ENCODE results near the gene CERT1. TPM values are rescaled to one million over a fixed set of nuclear protein-coding genes. Genes with fewer than 3 reads are reported as not detected.

CERT1 gene
- total and polyA plus RNA-seq, 4 donors = 16.1 to 86.2 (median 46.1) TPM

- Histone ChIP-seq H3K4me3 (no peak overlapping the region), H3K9ac (ENCODE audit: insufficient read depth in 1 of 2, low read length in 2 of 2) (no peak overlapping the region), H3K27me3 (ENCODE audit: control insufficient read depth in 3 of 3, insufficient read depth in 3 of 3, low read length in 2 of 3) (no peaks in the 10 kb centered on the region), H3K36me3 (ENCODE audit: control insufficient read depth in 4 of 4, insufficient read depth in 4 of 4, low read length in 4 of 4) (peaks cover 0 to 8% (median 4%) of the 10 kb centered on the region in 4 donors), H3K9me3 (ENCODE audit: control insufficient read depth in 4 of 4, insufficient read depth in 3 of 4, low read length in 3 of 4) (peaks cover 0 to 9% (median 0%) of the 10 kb centered on the region in 4 donors), H3K4me1 (ENCODE audit: control insufficient read depth in 5 of 5, insufficient read depth in 5 of 5, low read length in 5 of 5) (peaks cover 0 to 10% (median 0%) of the 10 kb centered on the region in 5 donors), H3K27ac (ENCODE audit: low read depth in 1 of 2, low read length in 1 of 2) (no peak overlapping the region)
- no peak for TF ChIP-seq CTCF (IDR thresholded peaks at IDR 0.05; ENCODE audit: control extremely low read depth, extremely low read depth)
- ATAC-seq (ENCODE audit: insufficient read depth, low FRiP score) = no peak
- DNase-seq = no peak
- WGBS, 2 donors = 47 to 63% methylated on average over 1 of the region's 1 CpG
These were observed 26.8 kb upstream of the CERT1 start for GRCh38 chr5:75538211-75538610.

GRCh38 chr5:75536694-75537360 lies 25.4 kb upstream of the CERT1 start:
- 95% methylated on average over 6 of the region's 6 CpGs for WGBS, 2 donors
- Histone ChIP-seq H3K9ac (ENCODE audit: insufficient read depth in 1 of 2, low read length in 2 of 2) (no peak overlapping the region), H3K36me3 (ENCODE audit: control insufficient read depth in 4 of 4, insufficient read depth in 4 of 4, low read length in 4 of 4) (peaks cover 0 to 13% (median 4%) of the 10 kb centered on the region in 4 donors), H3K4me3 (no peak overlapping the region), H3K4me1 (ENCODE audit: control insufficient read depth in 5 of 5, insufficient read depth in 5 of 5, low read length in 5 of 5) (peaks cover 0 to 10% (median 0%) of the 10 kb centered on the region in 5 donors), H3K27ac (ENCODE audit: low read depth in 1 of 2, low read length in 1 of 2) (no peak overlapping the region), H3K9me3 (ENCODE audit: control insufficient read depth in 4 of 4, insufficient read depth in 3 of 4, low read length in 3 of 4) (peaks cover 0 to 9% (median 0%) of the 10 kb centered on the region in 4 donors), H3K27me3 (ENCODE audit: control insufficient read depth in 3 of 3, insufficient read depth in 3 of 3, low read length in 2 of 3) (no peaks in the 10 kb centered on the region)
- ATAC-seq (ENCODE audit: insufficient read depth, low FRiP score) (no peak), DNase-seq (peak in 2 of 3 donors; percentile 12 to 15)
- TF ChIP-seq CTCF (IDR thresholded peaks at IDR 0.05; ENCODE audit: control extremely low read depth, extremely low read depth) = no peak

- Histone ChIP-seq H3K27me3 (ENCODE audit: control insufficient read depth in 3 of 3, insufficient read depth in 3 of 3, low read length in 2 of 3) (no peaks in the 10 kb centered on the region), H3K4me3 (no peak overlapping the region), H3K9me3 (ENCODE audit: control insufficient read depth in 4 of 4, insufficient read depth in 3 of 4, low read length in 3 of 4) (peaks cover 0 to 9% (median 0%) of the 10 kb centered on the region in 4 donors), H3K9ac (ENCODE audit: insufficient read depth in 1 of 2, low read length in 2 of 2) (no peak overlapping the region), H3K36me3 (ENCODE audit: control insufficient read depth in 4 of 4, insufficient read depth in 4 of 4, low read length in 4 of 4) (peaks cover 0 to 13% (median 4%) of the 10 kb centered on the region in 4 donors), H3K27ac (ENCODE audit: low read depth in 1 of 2, low read length in 1 of 2) (no peak overlapping the region), H3K4me1 (ENCODE audit: control insufficient read depth in 5 of 5, insufficient read depth in 5 of 5, low read length in 5 of 5) (peaks cover 0 to 10% (median 0%) of the 10 kb centered on the region in 5 donors)
- DNase-seq (no peak), ATAC-seq (ENCODE audit: insufficient read depth, low FRiP score) (no peak)
- no peak for TF ChIP-seq CTCF (IDR thresholded peaks at IDR 0.05; ENCODE audit: control extremely low read depth, extremely low read depth)
- 46 to 77% methylated on average over 3 of the region's 3 CpGs for WGBS, 2 donors
These were observed 24.7 kb upstream of the CERT1 start for GRCh38 chr5:75536147-75536546.
